OCI-LY3 (cell line): ENCODE data around the gene DUSP5.

ENCODE experiments used
- CTCF ChIP-seq: fragments of 200-600, 300-600 bp; sonication (generic); IDR thresholded peaks from 2 replicates; pipeline ENCODE4 v1.5.1; 2014; ENCODE audit warnings: antibody characterized with exemption, low read length, low read depth
- EZH2phosphoT487 ChIP-seq: fragments of 200-600 bp; shearing (Covaris generic); IDR thresholded peaks from 2 replicates; pipeline ENCODE4 v1.6.1; 2018; ENCODE audit warnings: antibody characterized with exemption, mixed run types, low read depth

- peak; percentile 44 for TF ChIP-seq CTCF
- no peak for TF ChIP-seq EZH2phosphoT487
Observed at GRCh38 chr10:110556969-110557601, 59.4 kb downstream of the DUSP5 start.
